HG03066 (cell line): ENCODE measurements around the gene KRT35.

Experiments used
- ATAC-seq: cut with Tn5 transposase; IDR thresholded peaks from one replicate; pipeline ENCODE4 v1.9.1; 2021; ENCODE audit warnings: low read depth; ENCODE audit not compliant: unreplicated experiment

The KRT35 gene

GRCh38 chr17:41481036-41481435 lies at the start of gene KRT35:
Gene KRT35 (minus strand): TSS chr17:41481151. CDS start chr17:41481097, 54 bp downstream.
- ATAC-seq, result no peak

- no peak for ATAC-seq
These were observed 49.4 kb upstream of the KRT35 start for GRCh38 chr17:41530062-41531048.

- no peak for ATAC-seq
These were observed 48.6 kb upstream of the KRT35 start for GRCh38 chr17:41529491-41529915.

GRCh38 chr17:41528959-41529353 lies 48.0 kb upstream of the KRT35 start:
- ATAC-seq, result no peak

GRCh38 chr17:41527063-41528023 lies 46.4 kb upstream of the KRT35 start:
- ATAC-seq, result no peak

- no peak for ATAC-seq
These were observed 43.3 kb upstream of the KRT35 start for GRCh38 chr17:41524261-41524660.

GRCh38 chr17:41523787-41524186 lies 42.8 kb upstream of the KRT35 start:
- no peak for ATAC-seq

GRCh38 chr17:41523225-41523593 lies 42.3 kb upstream of the KRT35 start:
- ATAC-seq, result no peak

- no peak for ATAC-seq
These were observed 41.6 kb upstream of the KRT35 start for GRCh38 chr17:41522301-41523224.

GRCh38 chr17:41521574-41522261 lies 40.8 kb upstream of the KRT35 start:
- no peak for ATAC-seq

GRCh38 chr17:41520821-41521521 lies 40.0 kb upstream of the KRT35 start:
- ATAC-seq, result no peak

- ATAC-seq, result no peak
These were observed 38.7 kb upstream of the KRT35 start for GRCh38 chr17:41519501-41520224.

- ATAC-seq, result no peak
These were observed 38.0 kb upstream of the KRT35 start, which contains the start of gene KRT15 for GRCh38 chr17:41518789-41519449. Gene KRT15 (minus strand): TSS chr17:41518890. CDS start chr17:41518827, 63 bp downstream.

- ATAC-seq, result no peak
These were observed 37.1 kb upstream of the KRT35 start for GRCh38 chr17:41518031-41518430.

GRCh38 chr17:41516830-41517283 lies 35.9 kb upstream of the KRT35 start:
- ATAC-seq, result no peak

- no peak for ATAC-seq
These were observed 35.3 kb upstream of the KRT35 start for GRCh38 chr17:41516147-41516829.

- no peak for ATAC-seq
These were observed 32.2 kb upstream of the KRT35 start for GRCh38 chr17:41513168-41513547.
